ENCODE data around the gene GNAQ. TPM values are rescaled to one million over a fixed set of nuclear protein-coding genes. Genes with fewer than 3 reads are reported as not detected.

Gene GNAQ
- total RNA-seq, 1 experiment from 2014 or later, result 7.7 TPM

- no peak for DNase-seq (ENCODE audit: low spot score)
Measured at GRCh38 chr9:77945798-77946197, 85.8 kb downstream of the GNAQ start.

GRCh38 chr9:77944556-77945243 lies 86.9 kb downstream of the GNAQ start:
- DNase-seq (ENCODE audit: low spot score), result peak; percentile 33

- DNase-seq (ENCODE audit: low spot score), result no peak
Measured at GRCh38 chr9:77943057-77943456, 88.6 kb downstream of the GNAQ start.

- DNase-seq (ENCODE audit: low spot score), result no peak
Measured at GRCh38 chr9:77939149-77939668, 92.4 kb downstream of the GNAQ start.

GRCh38 chr9:77938163-77938562 lies 93.4 kb downstream of the GNAQ start:
- no peak for DNase-seq (ENCODE audit: low spot score)

- no peak for DNase-seq (ENCODE audit: low spot score)
Measured at GRCh38 chr9:77935974-77936373, 95.6 kb downstream of the GNAQ start.

GRCh38 chr9:77935211-77935610 lies 96.4 kb downstream of the GNAQ start:
- no peak for DNase-seq (ENCODE audit: low spot score)

- no peak for DNase-seq (ENCODE audit: low spot score)
Measured at GRCh38 chr9:77933976-77934375, 97.6 kb downstream of the GNAQ start.

GRCh38 chr9:77933019-77933418 lies 98.6 kb downstream of the GNAQ start:
- DNase-seq (ENCODE audit: low spot score), result peak; percentile 22

GRCh38 chr9:77929942-77930341 lies 101.7 kb downstream of the GNAQ start:
- DNase-seq (ENCODE audit: low spot score), result no peak

- no peak for DNase-seq (ENCODE audit: low spot score)
Measured at GRCh38 chr9:77927265-77927664, 104.3 kb downstream of the GNAQ start.

- no peak for DNase-seq (ENCODE audit: low spot score)
Measured at GRCh38 chr9:77926371-77926878, 105.2 kb downstream of the GNAQ start.

GRCh38 chr9:77922591-77922990 lies 109.0 kb downstream of the GNAQ start:
- no peak for DNase-seq (ENCODE audit: low spot score)

- DNase-seq (ENCODE audit: low spot score), result no peak
Measured at GRCh38 chr9:77917800-77918199, 113.8 kb downstream of the GNAQ start.

GRCh38 chr9:77916820-77917219 lies 114.8 kb downstream of the GNAQ start:
- no peak for DNase-seq (ENCODE audit: low spot score)

GRCh38 chr9:77916410-77916819 lies 115.2 kb downstream of the GNAQ start:
- no peak for DNase-seq (ENCODE audit: low spot score)

- no peak for DNase-seq (ENCODE audit: low spot score)
Measured at GRCh38 chr9:77915744-77916143, 115.9 kb downstream of the GNAQ start.

- DNase-seq (ENCODE audit: low spot score), result no peak
Measured at GRCh38 chr9:77912895-77913693, 118.5 kb downstream of the GNAQ start.

- no peak for DNase-seq (ENCODE audit: low spot score)
Measured at GRCh38 chr9:77911928-77912327, 119.7 kb downstream of the GNAQ start.

- DNase-seq (ENCODE audit: low spot score), result no peak
Measured at GRCh38 chr9:77910194-77910621, 121.4 kb downstream of the GNAQ start.

GRCh38 chr9:77909306-77909705 lies 122.3 kb downstream of the GNAQ start:
- no peak for DNase-seq (ENCODE audit: low spot score)

- no peak for DNase-seq (ENCODE audit: low spot score)
Measured at GRCh38 chr9:77908293-77908692, 123.3 kb downstream of the GNAQ start.

- no peak for DNase-seq (ENCODE audit: low spot score)
Measured at GRCh38 chr9:77907585-77907984, 124.0 kb downstream of the GNAQ start.
